ENCODE measurements around the gene IL17RD. TPM values are rescaled to one million over a fixed set of nuclear protein-coding genes. Genes with fewer than 3 reads are reported as not detected.

Gene IL17RD
- total and polyA plus RNA-seq, 2 donors (not counting 1 experiment from before 2014, with no cell fraction given), result 0.05 TPM; not detected in 1

DNA sequence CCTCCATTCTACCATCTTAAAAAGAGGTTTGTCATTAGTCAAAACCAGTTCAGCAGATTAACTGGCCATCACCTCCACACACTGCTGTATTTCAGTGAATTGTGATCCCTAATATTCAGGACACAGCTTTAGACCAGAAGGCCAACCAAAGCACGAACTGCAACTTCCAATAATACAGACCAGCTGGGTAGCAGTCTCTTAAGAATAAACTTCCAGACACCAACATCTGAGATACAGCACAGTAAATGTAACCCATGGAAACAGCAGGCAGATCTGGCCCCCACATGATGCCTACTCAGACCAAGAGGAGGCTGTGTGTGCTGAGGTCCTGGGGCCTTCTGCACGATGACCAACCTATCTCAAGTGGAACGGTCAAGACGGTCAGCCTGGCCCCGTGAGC is 69.8 kb downstream of the IL17RD start:
- Histone ChIP-seq H3K4me3 (ENCODE audit: control extremely low read depth in 1 of 5, extremely low read depth in 1 of 5, insufficient read depth in 1 of 5, low read depth in 2 of 5, low read length in 4 of 5) (no peak overlapping the region), H3K9me3 (ENCODE audit: control extremely low read depth in 1 of 3, control insufficient read depth in 2 of 3, insufficient read depth in 1 of 3, low read length in 2 of 3) (no peaks in the 10 kb centered on the region), H3K36me3 (replicated peaks in 1 of 2; ENCODE audit: control extremely low read depth in 1 of 2, control insufficient read depth in 1 of 2, extremely low read depth in 1 of 2, insufficient read depth in 2 of 2, low read length in 1 of 2) (no peaks in the 10 kb centered on the region), H3K9ac (ENCODE audit: low read length) (no peak overlapping the region), H4K20me1 (ENCODE audit: control insufficient read depth, insufficient read depth, low read length, poor library complexity, severe bottlenecking) (no peaks in the 10 kb centered on the region), H3K27ac (ENCODE audit: low read length in 2 of 2) (no peak overlapping the region), H3K27me3 (replicated peaks in 1 of 4; ENCODE audit: control extremely low read depth in 1 of 4, control insufficient read depth in 3 of 4, insufficient read depth in 4 of 4, low read length in 3 of 4) (peaks cover 0 to 9% (median 0%) of the 10 kb centered on the region in 4 experiments), H3K4me2 (replicated peaks; ENCODE audit: low read depth, low read length, poor library complexity, severe bottlenecking) (no peak overlapping the region), H3K4me1 (ENCODE audit: control insufficient read depth in 2 of 2, insufficient read depth in 2 of 2, low read length in 2 of 2) (peaks cover 2 to 3% of the 10 kb centered on the region in 2 donors), H2AFZ (ENCODE audit: insufficient read depth, low read depth, low read length, poor library complexity, severe bottlenecking) (no peak overlapping the region), H3K79me2 (ENCODE audit: control insufficient read depth, insufficient read depth, low read length) (no peaks in the 10 kb centered on the region)
- WGBS (ENCODE audit: insufficient coverage), result 87% methylated on average over 2 of the region's 5 CpGs
- intact Hi-C loops (cut with micrococcal nuclease), result no loop called here
- peaks cover 2% of the 10 kb centered on the region for H3K4me1 Mint-ChIP-seq
- ATAC-seq (ENCODE audit: low read depth), result no peak
- H3K4me3 Mint-ChIP-seq, result no peak overlapping the region
- DNase-seq, result no peak
- ChIA-PET POLR2A (no interaction called here), CTCF (interaction anchor here (0.8 to 1.8 kb wide), 6 partner anchors 11 to 405 kb away, joined by 3 to 5 read pairs (median 4); no protein-coding TSS in a partner anchor)
- H3K27me3 Mint-ChIP-seq, result peaks cover 9% of the 10 kb centered on the region
- H3K27ac Mint-ChIP-seq, result no peak overlapping the region
- TF ChIP-seq, protein P1, sequence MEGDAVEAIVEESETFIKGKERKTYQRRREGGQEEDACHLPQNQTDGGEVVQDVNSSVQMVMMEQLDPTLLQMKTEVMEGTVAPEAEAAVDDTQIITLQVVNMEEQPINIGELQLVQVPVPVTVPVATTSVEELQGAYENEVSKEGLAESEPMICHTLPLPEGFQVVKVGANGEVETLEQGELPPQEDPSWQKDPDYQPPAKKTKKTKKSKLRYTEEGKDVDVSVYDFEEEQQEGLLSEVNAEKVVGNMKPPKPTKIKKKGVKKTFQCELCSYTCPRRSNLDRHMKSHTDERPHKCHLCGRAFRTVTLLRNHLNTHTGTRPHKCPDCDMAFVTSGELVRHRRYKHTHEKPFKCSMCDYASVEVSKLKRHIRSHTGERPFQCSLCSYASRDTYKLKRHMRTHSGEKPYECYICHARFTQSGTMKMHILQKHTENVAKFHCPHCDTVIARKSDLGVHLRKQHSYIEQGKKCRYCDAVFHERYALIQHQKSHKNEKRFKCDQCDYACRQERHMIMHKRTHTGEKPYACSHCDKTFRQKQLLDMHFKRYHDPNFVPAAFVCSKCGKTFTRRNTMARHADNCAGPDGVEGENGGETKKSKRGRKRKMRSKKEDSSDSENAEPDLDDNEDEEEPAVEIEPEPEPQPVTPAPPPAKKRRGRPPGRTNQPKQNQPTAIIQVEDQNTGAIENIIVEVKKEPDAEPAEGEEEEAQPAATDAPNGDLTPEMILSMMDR (IDR thresholded peaks at IDR 0.05), result no peak
- no peak for TF ChIP-seq EZH2 (IDR thresholded peaks at IDR 0.05; ENCODE audit: borderline replicate concordance, insufficient read depth, low read depth, low read length, poor library complexity, severe bottlenecking)
- no peaks in the 10 kb centered on the region for H3K9me3 Mint-ChIP-seq (ENCODE audit: insufficient read depth)

DNA sequence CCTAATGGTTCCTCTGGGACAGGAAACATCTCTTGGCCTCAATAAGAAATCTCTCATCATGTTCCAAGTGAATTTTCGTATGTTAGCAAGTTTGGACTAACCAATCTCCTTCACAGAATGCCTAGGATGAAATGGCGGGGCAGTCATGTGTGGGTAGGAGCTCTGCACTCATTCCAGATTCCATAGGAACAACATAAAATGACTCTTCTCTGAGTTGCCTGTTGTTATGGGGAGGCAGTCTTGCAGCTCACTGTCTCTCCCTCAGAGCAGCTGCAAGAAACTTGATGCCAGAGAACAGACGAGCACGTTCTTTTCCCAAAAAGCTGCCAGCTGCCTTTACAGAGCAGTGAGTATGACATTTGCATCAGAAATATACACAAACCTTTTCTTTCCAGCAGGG is 70.6 kb downstream of the IL17RD start:
- WGBS (ENCODE audit: insufficient coverage), result 80% methylated on average over 2 of the region's 4 CpGs
- Histone ChIP-seq H2AFZ (ENCODE audit: insufficient read depth, low read depth, low read length, poor library complexity, severe bottlenecking) (no peak overlapping the region), H3K9ac (ENCODE audit: low read length) (no peak overlapping the region), H3K36me3 (replicated peaks in 1 of 2; ENCODE audit: control extremely low read depth in 1 of 2, control insufficient read depth in 1 of 2, extremely low read depth in 1 of 2, insufficient read depth in 2 of 2, low read length in 1 of 2) (no peaks in the 10 kb centered on the region), H3K27ac (ENCODE audit: low read length in 2 of 2) (no peak overlapping the region), H3K79me2 (ENCODE audit: control insufficient read depth, insufficient read depth, low read length) (no peaks in the 10 kb centered on the region), H3K4me2 (replicated peaks; ENCODE audit: low read depth, low read length, poor library complexity, severe bottlenecking) (no peak overlapping the region), H4K20me1 (ENCODE audit: control insufficient read depth, insufficient read depth, low read length, poor library complexity, severe bottlenecking) (no peaks in the 10 kb centered on the region), H3K9me3 (ENCODE audit: control extremely low read depth in 1 of 3, control insufficient read depth in 2 of 3, insufficient read depth in 1 of 3, low read length in 2 of 3) (no peaks in the 10 kb centered on the region), H3K27me3 (replicated peaks in 1 of 4; ENCODE audit: control extremely low read depth in 1 of 4, control insufficient read depth in 3 of 4, insufficient read depth in 4 of 4, low read length in 3 of 4) (peaks cover 0 to 9% (median 1%) of the 10 kb centered on the region in 4 experiments), H3K4me1 (ENCODE audit: control insufficient read depth in 2 of 2, insufficient read depth in 2 of 2, low read length in 2 of 2) (peaks cover 0 to 3% of the 10 kb centered on the region in 2 donors), H3K4me3 (ENCODE audit: control extremely low read depth in 1 of 5, extremely low read depth in 1 of 5, insufficient read depth in 1 of 5, low read depth in 2 of 5, low read length in 4 of 5) (no peak overlapping the region)
- no peaks in the 10 kb centered on the region for H3K9me3 Mint-ChIP-seq (ENCODE audit: insufficient read depth)
- no peak for DNase-seq
- H3K27ac Mint-ChIP-seq, result no peak overlapping the region
- H3K4me3 Mint-ChIP-seq, result no peak overlapping the region
- intact Hi-C loops (cut with micrococcal nuclease), result no loop called here
- CTCF ChIA-PET, result interaction anchor here (1.1 to 1.8 kb wide), 4 partner anchors 11 to 99 kb away, joined by 3 to 12 read pairs (median 4); no protein-coding TSS in a partner anchor
- peaks cover 2% of the 10 kb centered on the region for H3K4me1 Mint-ChIP-seq
- TF ChIP-seq, protein P1 (IDR thresholded peaks at IDR 0.05), result no peak
- no peak for TF ChIP-seq EZH2 (IDR thresholded peaks at IDR 0.05; ENCODE audit: borderline replicate concordance, insufficient read depth, low read depth, low read length, poor library complexity, severe bottlenecking)
- ATAC-seq (ENCODE audit: low read depth), result no peak
- POLR2A ChIA-PET, result interaction anchor here (0.6 kb wide), 1 partner anchor 1078 kb away, joined by 3 read pairs; no protein-coding TSS in a partner anchor
- peaks cover 13% of the 10 kb centered on the region for H3K27me3 Mint-ChIP-seq

Data from B cell (primary cell).